ENCODE measurements around the gene A2M. TPM values are rescaled to one million over a fixed set of nuclear protein-coding genes. Genes with fewer than 3 reads are reported as not detected.

Gene A2M
- total RNA-seq (2011; cell fraction: chromatin; rRNA removed; ENCODE audit: low replicate concordance): not detected in 2 replicates
- not detected in 2 replicates for total RNA-seq (2011; cell fraction: nucleolus; rRNA removed)
- not detected in 2 replicates for total RNA-seq (2011; cell fraction: nucleoplasm; rRNA removed)
- not detected in 2 replicates for total RNA-seq (2014; rRNA removed)
- not detected in 2 replicates for total RNA-seq (2014; rRNA removed; fragmentation: Illumina TruSeq; extraction: Trizol)
- total RNA-seq (2015; rRNA removed; fragmentation: Illumina TruSeq; extraction: Trizol): not detected in 2 replicates
- total RNA-seq (2021): 2.3 and 3.0 TPM in 2 replicates
- not detected in 2 replicates for polyA plus RNA-seq (2011; rRNA removed)
- polyA plus RNA-seq (2011; cell fraction: cytosol; rRNA removed): 0.30 TPM in 1 of 2 replicates, not detected in the other
- 0.14 TPM in 1 of 2 replicates, not detected in the other for polyA plus RNA-seq (2011; cell fraction: nucleus; rRNA removed)
- 0.22 TPM in 1 of 2 replicates, not detected in the other for polyA plus RNA-seq (2012)
- polyA plus RNA-seq (2014; fragmentation: Illumina TruSeq; extraction: Trizol): not detected in 2 replicates
- under 1 TPM in 1 of 2 experiments, not detected in 1; 0.08 TPM for polyA plus RNA-seq (2014; fragmentation: Nextera tagmentation; extraction: Ambion mirVana)
- polyA plus RNA-seq (2014; rRNA removed): not detected in 2 replicates
- 0.24 TPM in 1 of 2 replicates, not detected in the other for polyA minus RNA-seq (2011; rRNA and poly(A)+ RNA removed)
- 23.7 TPM in 1 of 2 replicates, not detected in the other for polyA minus RNA-seq (2011; cell fraction: cytosol; rRNA and poly(A)+ RNA removed)
- not detected in 2 replicates for polyA minus RNA-seq (2011; cell fraction: nucleus; rRNA and poly(A)+ RNA removed)
- percentile 2 among the genes with signal in this experiment for Bru-seq, nascent RNA
- BruChase-seq, experiment 1, labeled RNA remaining after a 2-hour chase: not detected
- not detected for BruChase-seq, experiment 2, labeled RNA remaining after a 6-hour chase
- long read RNA-seq, experiment 1: 0 reads
- long read RNA-seq, experiment 2: 0 reads
- long read RNA-seq, experiment 3: 0 reads

DNA sequence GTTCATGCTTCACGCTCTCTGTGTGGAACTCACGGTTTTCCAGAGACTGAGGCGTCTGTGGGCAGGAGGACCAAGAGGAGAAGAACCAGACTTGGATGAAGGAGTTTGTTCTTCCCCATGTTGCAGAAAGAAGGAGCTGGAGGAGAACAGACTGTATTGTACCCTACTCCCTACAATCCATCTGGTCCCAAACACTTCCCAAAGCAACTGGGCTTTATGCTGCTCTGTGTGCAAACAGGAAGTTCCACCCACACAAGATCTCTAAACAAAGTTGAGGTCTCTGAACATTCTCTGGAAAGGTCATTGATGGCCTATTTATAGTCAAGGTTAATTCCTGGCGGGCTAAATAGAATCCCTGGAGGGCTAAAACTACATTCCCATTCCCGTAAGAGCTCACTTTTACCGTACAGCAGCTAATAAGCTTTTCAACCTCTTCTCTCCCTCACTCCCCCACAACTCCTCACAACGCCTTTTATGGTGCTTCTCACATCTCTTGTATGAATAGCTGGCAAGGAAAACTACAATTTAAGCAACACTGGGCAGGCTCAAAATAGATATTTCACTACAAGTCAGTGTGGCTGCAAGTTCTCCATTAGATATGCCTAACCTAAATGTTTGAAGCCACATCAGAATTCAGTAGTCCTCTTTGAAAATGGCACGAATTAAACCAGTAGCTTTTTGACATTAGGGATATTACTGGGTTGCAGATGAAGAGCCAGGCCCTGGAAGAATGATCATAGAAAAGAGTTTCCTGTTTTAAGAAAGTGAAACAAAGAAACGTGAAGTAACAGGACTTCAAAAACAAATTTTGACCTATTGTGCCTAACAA lies at the start of gene A2M:
Gene A2M (minus strand): TSS at position 189 of the 829 bp plus-strand sequence. CDS start 70 bp downstream, at position 119.
- no peaks in the 10 kb centered on the region for H3K9me1 ChIP-seq (ENCODE audit: control insufficient read depth, insufficient read depth, low read length)
- H3K79me2 ChIP-seq (ENCODE audit: control insufficient read depth, insufficient read depth, low read length): no peaks in the 10 kb centered on the region
- intact Hi-C loops (cut with micrococcal nuclease) (no loop called here), in situ Hi-C loops (cut with MboI) (no loop called here)
- WGBS (ENCODE audit: insufficient coverage, low coverage, missing lambda C conversion rate): 1% methylated on average over 8 of the region's 9 CpGs
- no peak within 1 kb of the TSS for H3K27ac ChIP-seq (ENCODE audit: extremely low read depth, low read depth, low read length)
- no peak for FAIRE-seq
- no peak within 1 kb of the TSS for H3K4me3 ChIP-seq
- no peaks in the 10 kb centered on the region; a peak in 1 of 5 replicates for H3K27me3 ChIP-seq (ENCODE audit: control insufficient read depth in 2 of 2, insufficient read depth in 2 of 2, low read length in 2 of 2)
- TF ChIP-seq SMARCA4 (IDR thresholded peaks at IDR 0.05): no peak
- no peak for TF ChIP-seq ZBTB34 (CRISPR knock-in tag; IDR thresholded peaks at IDR 0.05)
- no peak for TF ChIP-seq RFX5 (IDR thresholded peaks at IDR 0.05; ENCODE audit: low read depth, low read length)
- TF ChIP-seq ZNF644 (tag; IDR thresholded peaks at IDR 0.05; ENCODE audit: low read depth): no peak
- no peak for TF ChIP-seq SRF (CRISPR knock-in tag; IDR thresholded peaks at IDR 0.05)
- no peak for TF ChIP-seq NFRKB (IDR thresholded peaks at IDR 0.05; ENCODE audit: low read depth)
- TF ChIP-seq, protein P1, sequence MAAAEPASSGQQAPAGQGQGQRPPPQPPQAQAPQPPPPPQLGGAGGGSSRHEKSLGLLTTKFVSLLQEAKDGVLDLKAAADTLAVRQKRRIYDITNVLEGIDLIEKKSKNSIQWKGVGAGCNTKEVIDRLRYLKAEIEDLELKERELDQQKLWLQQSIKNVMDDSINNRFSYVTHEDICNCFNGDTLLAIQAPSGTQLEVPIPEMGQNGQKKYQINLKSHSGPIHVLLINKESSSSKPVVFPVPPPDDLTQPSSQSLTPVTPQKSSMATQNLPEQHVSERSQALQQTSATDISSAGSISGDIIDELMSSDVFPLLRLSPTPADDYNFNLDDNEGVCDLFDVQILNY (CRISPR knock-in tag; IDR thresholded peaks at IDR 0.05): no peak
- TF ChIP-seq STAT5B (CRISPR knock-in tag; IDR thresholded peaks at IDR 0.05): no peak
- TF ChIP-seq, protein P2, sequence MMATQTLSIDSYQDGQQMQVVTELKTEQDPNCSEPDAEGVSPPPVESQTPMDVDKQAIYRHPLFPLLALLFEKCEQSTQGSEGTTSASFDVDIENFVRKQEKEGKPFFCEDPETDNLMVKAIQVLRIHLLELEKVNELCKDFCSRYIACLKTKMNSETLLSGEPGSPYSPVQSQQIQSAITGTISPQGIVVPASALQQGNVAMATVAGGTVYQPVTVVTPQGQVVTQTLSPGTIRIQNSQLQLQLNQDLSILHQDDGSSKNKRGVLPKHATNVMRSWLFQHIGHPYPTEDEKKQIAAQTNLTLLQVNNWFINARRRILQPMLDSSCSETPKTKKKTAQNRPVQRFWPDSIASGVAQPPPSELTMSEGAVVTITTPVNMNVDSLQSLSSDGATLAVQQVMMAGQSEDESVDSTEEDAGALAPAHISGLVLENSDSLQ (IDR thresholded peaks at IDR 0.05): no peak
- H3K4me1 ChIP-seq (replicated peaks in 1 of 2; ENCODE audit: control insufficient read depth in 2 of 2, insufficient read depth in 2 of 2, low read length in 2 of 2): no peaks in the 10 kb centered on the region
- ChIA-PET CTCF (ENCODE audit: low intra/inter-chr PET ratio) (no interaction called here), POLR2A (interaction anchor here (0.6 to 1.4 kb wide), 3 partner anchors 12 to 54 kb away, joined by 3 to 4 read pairs (median 3); no protein-coding TSS in a partner anchor)
- no peak for ATAC-seq
- no peaks in the 10 kb centered on the region for H3K36me3 ChIP-seq (ENCODE audit: control insufficient read depth, insufficient read depth, low read length)
- no peaks in the 10 kb centered on the region for H4K20me1 ChIP-seq (replicated peaks; ENCODE audit: control insufficient read depth, insufficient read depth, low read length)
- no peaks in the 10 kb centered on the region for H3K9me3 ChIP-seq (replicated peaks; ENCODE audit: control insufficient read depth, insufficient read depth, low read depth, low read length)
- BruUV-seq (replicated peaks): no TSS peak
- H3K4me2 ChIP-seq (ENCODE audit: insufficient read depth, low read length): no peak within 1 kb of the TSS
- no peak within 1 kb of the TSS for H3K9ac ChIP-seq (ENCODE audit: insufficient read depth in 1 of 2, low read depth in 2 of 2, low read length in 2 of 2)
- no peak within 1 kb of the TSS for H2AFZ ChIP-seq (ENCODE audit: low read depth, low read length)
- no peak for DNase-seq (ENCODE audit: extremely low read depth in 1 of 4, low spot score in 3 of 4)

Measured in K562 (cell line).